Neuronal stem cell (in vitro differentiated cells): ENCODE data around the gene KIF18B.

Experiments used
- DNase-seq: peaks from one replicate; pipeline ENCODE4 v3.0.0-alpha.2; 2013; ENCODE audit warnings: low spot score
- H2AFZ ChIP-seq: one replicate; pipeline ENCODE4 v1.6.1; 2013; ENCODE audit warnings: mild to moderate bottlenecking, low read length, inconsistent platforms
- H2AK5ac ChIP-seq: 2 replicates; pipeline ENCODE4 v1.6.1; 2013; ENCODE audit warnings: low read depth, mild to moderate bottlenecking, inconsistent platforms, low read length, moderate library complexity, mixed read lengths
- H2BK120ac ChIP-seq: 2 replicates; pipeline ENCODE4 v1.6.1; 2013; ENCODE audit warnings: low read depth, mild to moderate bottlenecking, inconsistent platforms, low read length, moderate library complexity, mixed read lengths
- H2BK12ac ChIP-seq: one replicate; pipeline ENCODE4 v1.6.1; 2013; ENCODE audit warnings: low read length, inconsistent platforms
- H2BK15ac ChIP-seq: 2 replicates; pipeline ENCODE4 v1.6.1; 2013; ENCODE audit warnings: mild to moderate bottlenecking, low read length, inconsistent platforms, mixed read lengths
- H2BK5ac ChIP-seq: one replicate; pipeline ENCODE4 v1.6.1; 2013; ENCODE audit warnings: inconsistent platforms, mild to moderate bottlenecking, low read length, moderate library complexity
- H3K14ac ChIP-seq: one replicate; pipeline ENCODE4 v1.6.1; 2013; ENCODE audit warnings: low read length, inconsistent platforms
- H3K18ac ChIP-seq: 2 replicates; pipeline ENCODE4 v1.6.1; 2013; ENCODE audit warnings: low read length, inconsistent platforms
- H3K23ac ChIP-seq: 2 replicates; pipeline ENCODE4 v1.6.1; 2013; ENCODE audit warnings: low read depth, mild to moderate bottlenecking, mixed read lengths, low read length, inconsistent platforms; ENCODE audit not compliant: poor library complexity
- H3K27ac ChIP-seq: replicated peaks from 3 replicates; pipeline ENCODE4 v1.5.1; 2013; ENCODE audit warnings: low read length, inconsistent platforms
- H3K27me3 ChIP-seq, 3 experiments: 2 replicates each; pipeline ENCODE4 v1.6.1; 2013; ENCODE audit warnings: low read length in 3 of 3, mild to moderate bottlenecking in 2 of 3, inconsistent platforms in 1 of 3, low read depth in 1 of 3, mixed read lengths in 1 of 3, moderate library complexity in 1 of 3; ENCODE audit not compliant: control insufficient read depth in 3 of 3, insufficient read depth in 3 of 3
- H3K36me3 ChIP-seq, 2 donors: replicated peaks in 1 of 2; 2 replicates each; pipeline ENCODE4 v1.6.1; 2013; ENCODE audit warnings: low read length in 2 of 2; ENCODE audit not compliant: control insufficient read depth in 2 of 2, insufficient read depth in 2 of 2
- H3K4ac ChIP-seq: 2 replicates; pipeline ENCODE4 v1.6.1; 2013; ENCODE audit warnings: inconsistent platforms, mild to moderate bottlenecking, low read length, moderate library complexity
- H3K4me1 ChIP-seq, 2 donors: 1 replicate in 1 of 2; 2 replicates in 1 of 2; pipeline ENCODE4 v1.6.1; 2013; ENCODE audit warnings: low read length in 2 of 2, low read depth in 1 of 2; ENCODE audit not compliant: control insufficient read depth in 2 of 2, insufficient read depth in 1 of 2
- H3K4me2 ChIP-seq: one replicate; pipeline ENCODE4 v1.6.1; 2013; ENCODE audit warnings: mild to moderate bottlenecking, low read length, inconsistent platforms; ENCODE audit not compliant: insufficient read depth, poor library complexity, severe bottlenecking
- H3K4me3 ChIP-seq, 2 donors: 2 replicates each; pipeline ENCODE4 v1.5.1; 2013; ENCODE audit warnings: low read length in 2 of 2, mild to moderate bottlenecking in 2 of 2, inconsistent platforms in 1 of 2, moderate library complexity in 1 of 2
- H3K79me1 ChIP-seq: one replicate; pipeline ENCODE4 v1.6.1; 2013; ENCODE audit warnings: low read depth, mild to moderate bottlenecking, inconsistent platforms, low read length, moderate library complexity
- H3K9ac ChIP-seq: one replicate; pipeline ENCODE4 v1.6.1; 2013; ENCODE audit warnings: mild to moderate bottlenecking, low read depth, low read length, inconsistent platforms; ENCODE audit not compliant: poor library complexity
- H3K9me3 ChIP-seq, 2 donors: replicated peaks in 1 of 2; 2 replicates each; pipeline versions ENCODE3 to v1.6.1; 2013; ENCODE audit warnings: low read length in 2 of 2, mild to moderate bottlenecking in 2 of 2, inconsistent platforms in 1 of 2, low read depth in 1 of 2, mixed read lengths in 1 of 2, moderate library complexity in 1 of 2; ENCODE audit not compliant: control insufficient read depth in 2 of 2, insufficient read depth in 1 of 2
- H4K8ac ChIP-seq: one replicate; pipeline ENCODE4 v1.6.1; 2013; ENCODE audit warnings: low read depth, mild to moderate bottlenecking, inconsistent platforms, low read length, moderate library complexity
- H4K91ac ChIP-seq: one replicate; pipeline ENCODE4 v1.6.1; 2013; ENCODE audit warnings: low read length, low read depth, mild to moderate bottlenecking, inconsistent platforms; ENCODE audit not compliant: poor library complexity
- WGBS, 2 donors: extraction: QIAGEN DNeasy Blood & Tissue Kit; methylation state at CpG; one replicate each; pipeline ENCODE4 v1.1.7; 2013; ENCODE audit warnings: missing lambda C conversion rate in 2 of 2, mixed read lengths in 1 of 2; ENCODE audit not compliant: insufficient read length in 2 of 2, insufficient replicate concordance in 1 of 2; ENCODE audit errors: extremely low coverage in 2 of 2; 5-methylcytosine and 5-hydroxymethylcytosine counted together

Gene KIF18B

DNA sequence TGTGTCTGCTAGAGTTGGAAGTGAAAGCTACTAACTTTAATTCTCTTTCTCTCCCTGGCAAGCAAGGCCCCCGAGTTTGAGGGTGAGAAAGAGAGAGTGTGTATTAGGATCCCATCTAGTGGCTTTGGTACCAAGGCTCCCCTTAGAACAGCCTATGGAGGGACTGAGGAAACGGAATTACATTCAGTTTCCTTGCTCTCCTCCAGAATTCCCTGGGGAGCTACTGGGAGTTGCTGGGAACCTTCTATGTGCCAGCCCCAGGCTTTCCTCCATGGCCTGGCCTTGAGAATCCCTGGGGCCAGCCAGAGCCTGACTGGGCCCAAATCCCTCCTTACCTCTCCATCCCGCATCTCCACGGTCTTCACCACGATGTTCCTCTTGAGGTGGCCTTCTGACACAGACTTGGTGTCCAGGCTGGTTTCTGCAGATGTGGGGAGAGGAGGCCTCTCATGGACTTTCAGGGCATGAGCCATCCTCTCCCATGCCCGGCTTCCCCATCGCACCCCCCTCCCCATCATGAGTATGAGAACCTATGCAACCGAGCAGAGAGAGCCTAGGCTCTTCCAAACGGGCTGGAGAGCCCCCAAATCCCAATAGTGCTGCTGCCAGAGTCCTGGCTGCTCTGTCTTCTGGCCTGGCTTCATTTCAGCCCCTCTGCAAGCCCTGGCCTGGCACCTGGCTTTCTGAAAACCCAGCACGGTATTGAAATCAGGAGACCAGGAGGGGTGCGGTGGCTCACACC lies 39.7 kb downstream of the KIF18B start:
- Histone ChIP-seq H4K91ac (no peak overlapping the region), H3K79me1 (no peaks in the 10 kb centered on the region), H3K9me3 (no peaks in the 10 kb centered on the region), H2BK15ac (no peak overlapping the region), H3K4me2 (no peak overlapping the region), H3K9ac (peak overlapping the region; percentile 22), H2BK120ac (no peak overlapping the region), H2AK5ac (no peak overlapping the region), H3K36me3 (no peaks in the 10 kb centered on the region), H3K27me3 (peaks cover 0 to 24% (median 15%) of the 10 kb centered on the region in 3 experiments), H3K27ac (no peak overlapping the region), H3K18ac (no peak overlapping the region), H2BK5ac (no peak overlapping the region), H4K8ac (no peak overlapping the region), H2BK12ac (no peak overlapping the region), H3K4me1 (peaks cover 3 to 23% of the 10 kb centered on the region in 2 donors), H2AFZ (no peak overlapping the region), H3K4me3 (no peak overlapping the region), H3K4ac (no peak overlapping the region), H3K14ac (no peak overlapping the region), H3K23ac (no peak overlapping the region)
- WGBS, 2 donors, result no CpG with 5 or more reads among the region's 11 CpGs
- no peak for DNase-seq

DNA sequence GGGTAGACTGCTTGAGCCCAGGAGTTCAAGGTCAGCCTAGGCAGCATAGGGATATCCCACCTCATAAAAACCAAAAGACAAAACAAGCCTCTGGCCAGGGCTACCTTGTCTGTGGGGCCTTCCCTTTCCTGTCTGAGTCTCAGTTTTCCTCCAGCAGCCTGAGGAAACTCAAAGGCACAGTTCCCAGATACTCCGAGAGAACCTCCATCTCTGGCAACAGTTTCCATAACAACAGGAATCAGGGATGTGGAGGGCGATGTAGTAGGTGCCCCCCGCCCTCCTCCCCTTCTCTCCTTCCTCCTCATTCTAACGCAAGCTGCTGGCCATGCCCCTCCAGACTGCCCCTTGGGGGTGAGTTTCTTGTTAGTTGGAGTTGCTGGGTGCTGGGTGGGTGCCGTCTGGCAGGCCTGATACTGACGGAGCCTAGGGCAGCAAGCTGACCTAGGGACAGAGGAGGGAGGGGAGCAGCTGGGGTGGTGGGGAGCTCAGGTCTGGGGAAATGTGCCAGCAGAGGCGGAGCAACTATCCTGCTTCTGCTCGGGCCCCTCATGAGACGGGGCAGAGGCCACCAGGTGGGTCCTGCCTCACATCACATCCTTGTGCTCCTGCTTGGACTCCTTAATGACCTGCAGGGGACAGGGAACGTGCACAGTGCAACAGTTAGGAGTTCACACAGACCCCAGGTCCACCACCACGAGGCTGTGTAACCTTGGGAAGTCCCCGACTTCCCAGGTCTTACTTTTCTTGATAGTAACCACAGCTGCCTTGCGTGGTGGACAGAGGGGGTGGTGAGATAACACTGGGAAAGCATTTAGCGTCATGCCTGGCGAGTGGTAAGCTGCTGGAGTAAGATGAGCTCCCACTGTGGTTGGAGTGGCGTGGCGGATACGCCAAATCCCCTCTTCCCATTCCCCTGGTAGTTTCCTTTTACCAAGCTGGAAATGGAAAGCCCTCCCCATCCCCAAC lies 40.5 kb downstream of the KIF18B start:
- Histone ChIP-seq H3K4me2 (no peak overlapping the region), H3K4me1 (peaks cover 3 to 23% of the 10 kb centered on the region in 2 donors), H3K14ac (no peak overlapping the region), H3K36me3 (no peaks in the 10 kb centered on the region), H4K91ac (no peak overlapping the region), H3K23ac (no peak overlapping the region), H3K9me3 (no peaks in the 10 kb centered on the region), H3K9ac (no peak overlapping the region), H2BK12ac (no peak overlapping the region), H2AK5ac (no peak overlapping the region), H2BK15ac (no peak overlapping the region), H2BK120ac (no peak overlapping the region), H4K8ac (no peak overlapping the region), H2BK5ac (no peak overlapping the region), H3K27me3 (peaks cover 0 to 17% (median 9%) of the 10 kb centered on the region in 3 experiments), H3K79me1 (no peaks in the 10 kb centered on the region), H3K18ac (no peak overlapping the region), H3K27ac (no peak overlapping the region), H3K4ac (no peak overlapping the region), H3K4me3 (no peak overlapping the region), H2AFZ (no peak overlapping the region)
- WGBS, 2 donors, result no CpG with 5 or more reads among the region's 18 CpGs
- DNase-seq, result no peak

DNA sequence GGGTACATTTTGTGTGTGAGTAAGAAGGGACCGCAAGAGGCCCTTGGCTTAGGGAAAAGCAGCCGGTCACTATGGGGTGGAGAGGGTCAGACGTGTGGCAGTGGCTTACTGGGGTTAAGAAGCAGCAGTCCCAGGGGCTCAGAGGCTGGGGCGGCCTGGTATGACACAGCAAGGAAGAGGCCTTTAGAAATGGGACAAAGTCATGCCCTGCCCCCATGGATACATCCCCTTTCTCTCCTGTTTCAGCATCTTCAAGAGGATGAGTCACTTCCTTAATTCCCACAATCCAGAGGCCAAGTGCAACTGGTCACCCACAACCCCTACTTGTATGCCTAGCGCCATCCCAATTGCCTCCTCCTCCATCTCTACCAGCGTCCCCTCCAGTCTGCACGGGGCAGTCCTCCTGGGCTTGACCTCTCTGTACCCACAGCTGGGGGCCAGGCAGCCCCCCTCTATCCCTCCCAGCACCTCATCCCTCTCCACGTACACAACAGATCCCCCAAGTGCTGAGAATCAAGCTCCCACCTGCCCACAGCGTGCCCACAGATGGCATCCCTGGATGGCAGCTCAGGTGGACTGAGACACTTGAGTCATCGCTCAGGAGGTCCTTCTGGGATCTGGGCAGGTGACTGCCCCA lies 41.4 kb downstream of the KIF18B start:
- no peak overlapping the region for H3K23ac ChIP-seq
- H2BK12ac ChIP-seq, result no peak overlapping the region
- H2BK15ac ChIP-seq, result no peak overlapping the region
- H3K36me3 ChIP-seq, result peaks cover 0 to 2% of the 10 kb centered on the region in 2 donors
- no peak overlapping the region for H2AK5ac ChIP-seq
- no peak overlapping the region for H3K4me2 ChIP-seq
- no CpG with 5 or more reads among the region's 10 CpGs for WGBS, 2 donors
- peaks cover 1 to 23% of the 10 kb centered on the region in 2 donors for H3K4me1 ChIP-seq
- no peak overlapping the region for H3K27ac ChIP-seq
- H4K91ac ChIP-seq, result no peak overlapping the region
- no peak overlapping the region for H3K4ac ChIP-seq
- H3K27me3 ChIP-seq, result peaks cover 0 to 10% (median 2%) of the 10 kb centered on the region in 3 experiments
- H2BK120ac ChIP-seq, result no peak overlapping the region
- no peak for DNase-seq
- no peaks in the 10 kb centered on the region for H3K79me1 ChIP-seq
- no peak overlapping the region for H3K18ac ChIP-seq
- H3K4me3 ChIP-seq, result peak overlapping the region in 1 of 2 donors; percentile 9
- peak overlapping the region; percentile 1 for H2BK5ac ChIP-seq
- H3K9me3 ChIP-seq, result no peaks in the 10 kb centered on the region
- no peak overlapping the region for H3K14ac ChIP-seq
- peak overlapping the region; percentile 49 for H2AFZ ChIP-seq
- peak overlapping the region; percentile 29 for H4K8ac ChIP-seq
- no peak overlapping the region for H3K9ac ChIP-seq
